ENCODE measurements around the gene ACP3.
A peak's percentile ranks its signal among the peaks of the same experiment; 100 is the strongest.

Gene ACP3

GRCh38 chr3:132315851-132316250 is 1.4 kb upstream of the ACP3 start:
- no peak overlapping the region for H3K27ac ChIP-seq (ENCODE audit: low read depth, low read length)
- no peaks in the 10 kb centered on the region for H3K27me3 ChIP-seq (ENCODE audit: insufficient read depth, low read length)
- no peaks in the 10 kb centered on the region for H3K36me3 ChIP-seq (ENCODE audit: insufficient read depth, low read length)
- H3K4me3 ChIP-seq (ENCODE audit: low read depth, low read length): no peak overlapping the region
- H2AFZ ChIP-seq (ENCODE audit: low read length, unreplicated experiment): no peak overlapping the region
- H3K79me2 ChIP-seq (ENCODE audit: control insufficient read depth, insufficient read depth, low read length, unreplicated experiment): no peaks in the 10 kb centered on the region
- peaks cover 22% of the 10 kb centered on the region for H3K4me1 ChIP-seq (ENCODE audit: control insufficient read depth, insufficient read depth, low read length, unreplicated experiment)

- Histone ChIP-seq H2AFZ (ENCODE audit: low read length, unreplicated experiment) (no peak overlapping the region), H3K36me3 (ENCODE audit: insufficient read depth, low read length) (no peaks in the 10 kb centered on the region), H3K27ac (ENCODE audit: low read depth, low read length) (peak overlapping the region; percentile 67), H3K4me1 (ENCODE audit: control insufficient read depth, insufficient read depth, low read length, unreplicated experiment) (peaks cover 22% of the 10 kb centered on the region), H3K79me2 (ENCODE audit: control insufficient read depth, insufficient read depth, low read length, unreplicated experiment) (no peaks in the 10 kb centered on the region), H3K27me3 (ENCODE audit: insufficient read depth, low read length) (no peaks in the 10 kb centered on the region), H3K4me3 (ENCODE audit: low read depth, low read length) (peak overlapping the region; percentile 66)
These were observed 1.2 kb downstream of the ACP3 start for GRCh38 chr3:132318451-132318850.

GRCh38 chr3:132321304-132321703 is 4.1 kb downstream of the ACP3 start:
- H2AFZ ChIP-seq (ENCODE audit: low read length, unreplicated experiment): no peak overlapping the region
- H3K4me1 ChIP-seq (ENCODE audit: control insufficient read depth, insufficient read depth, low read length, unreplicated experiment): peaks cover 17% of the 10 kb centered on the region
- H3K27me3 ChIP-seq (ENCODE audit: insufficient read depth, low read length): no peaks in the 10 kb centered on the region
- no peaks in the 10 kb centered on the region for H3K36me3 ChIP-seq (ENCODE audit: insufficient read depth, low read length)
- H3K79me2 ChIP-seq (ENCODE audit: control insufficient read depth, insufficient read depth, low read length, unreplicated experiment): no peaks in the 10 kb centered on the region
- no peak overlapping the region for H3K27ac ChIP-seq (ENCODE audit: low read depth, low read length)
- H3K4me3 ChIP-seq (ENCODE audit: low read depth, low read length): no peak overlapping the region

GRCh38 chr3:132325103-132325606 is 7.9 kb downstream of the ACP3 start:
- no peak overlapping the region for H3K27ac ChIP-seq (ENCODE audit: low read depth, low read length)

GRCh38 chr3:132325634-132326033 is 8.4 kb downstream of the ACP3 start:
- no peaks in the 10 kb centered on the region for H3K36me3 ChIP-seq (ENCODE audit: insufficient read depth, low read length)
- no peak overlapping the region for H2AFZ ChIP-seq (ENCODE audit: low read length, unreplicated experiment)
- H3K27me3 ChIP-seq (ENCODE audit: insufficient read depth, low read length): peaks cover 8% of the 10 kb centered on the region; the same call in 1 of the 2 replicates
- H3K4me3 ChIP-seq (ENCODE audit: low read depth, low read length): no peak overlapping the region
- no peaks in the 10 kb centered on the region for H3K79me2 ChIP-seq (ENCODE audit: control insufficient read depth, insufficient read depth, low read length, unreplicated experiment)
- no peaks in the 10 kb centered on the region for H3K4me1 ChIP-seq (ENCODE audit: control insufficient read depth, insufficient read depth, low read length, unreplicated experiment)
- H3K27ac ChIP-seq (ENCODE audit: low read depth, low read length): no peak overlapping the region

More at GRCh38 chr3:132325103-132325606, 7.9 kb downstream of the ACP3 start:
- Histone ChIP-seq H3K36me3 (ENCODE audit: insufficient read depth, low read length) (no peaks in the 10 kb centered on the region), H3K27me3 (ENCODE audit: insufficient read depth, low read length) (peaks cover 8% of the 10 kb centered on the region; the same call in 1 of the 2 replicates), H2AFZ (ENCODE audit: low read length, unreplicated experiment) (no peak overlapping the region), H3K4me3 (ENCODE audit: low read depth, low read length) (no peak overlapping the region), H3K4me1 (ENCODE audit: control insufficient read depth, insufficient read depth, low read length, unreplicated experiment) (no peaks in the 10 kb centered on the region), H3K79me2 (ENCODE audit: control insufficient read depth, insufficient read depth, low read length, unreplicated experiment) (no peaks in the 10 kb centered on the region)

- H3K36me3 ChIP-seq (ENCODE audit: insufficient read depth, low read length): no peaks in the 10 kb centered on the region
- H2AFZ ChIP-seq (ENCODE audit: low read length, unreplicated experiment): no peak overlapping the region
- H3K4me1 ChIP-seq (ENCODE audit: control insufficient read depth, insufficient read depth, low read length, unreplicated experiment): no peaks in the 10 kb centered on the region
- no peak overlapping the region for H3K27ac ChIP-seq (ENCODE audit: low read depth, low read length)
- H3K79me2 ChIP-seq (ENCODE audit: control insufficient read depth, insufficient read depth, low read length, unreplicated experiment): no peaks in the 10 kb centered on the region
- peaks cover 8% of the 10 kb centered on the region; the same call in 1 of the 2 replicates for H3K27me3 ChIP-seq (ENCODE audit: insufficient read depth, low read length)
- no peak overlapping the region for H3K4me3 ChIP-seq (ENCODE audit: low read depth, low read length)
These were observed 9.0 kb downstream of the ACP3 start for GRCh38 chr3:132326251-132326650.

GRCh38 chr3:132332082-132332481 is 14.9 kb downstream of the ACP3 start:
- H3K79me2 ChIP-seq (ENCODE audit: control insufficient read depth, insufficient read depth, low read length, unreplicated experiment): no peaks in the 10 kb centered on the region
- no peak overlapping the region for H2AFZ ChIP-seq (ENCODE audit: low read length, unreplicated experiment)
- no peak overlapping the region for H3K27ac ChIP-seq (ENCODE audit: low read depth, low read length)
- no peak overlapping the region for H3K4me3 ChIP-seq (ENCODE audit: low read depth, low read length)
- H3K27me3 ChIP-seq (ENCODE audit: insufficient read depth, low read length): 0 out of 2 replicates have a peak, but pooled peaks cover 3% of the 10 kb centered on the region
- no peaks in the 10 kb centered on the region for H3K36me3 ChIP-seq (ENCODE audit: insufficient read depth, low read length)
- no peaks in the 10 kb centered on the region for H3K4me1 ChIP-seq (ENCODE audit: control insufficient read depth, insufficient read depth, low read length, unreplicated experiment)

GRCh38 chr3:132332508-132332907 is 15.3 kb downstream of the ACP3 start:
- H3K4me3 ChIP-seq (ENCODE audit: low read depth, low read length): no peak overlapping the region
- 0 out of 2 replicates have a peak, but pooled peaks cover 3% of the 10 kb centered on the region for H3K27me3 ChIP-seq (ENCODE audit: insufficient read depth, low read length)
- H3K36me3 ChIP-seq (ENCODE audit: insufficient read depth, low read length): no peaks in the 10 kb centered on the region
- no peaks in the 10 kb centered on the region for H3K79me2 ChIP-seq (ENCODE audit: control insufficient read depth, insufficient read depth, low read length, unreplicated experiment)
- H3K4me1 ChIP-seq (ENCODE audit: control insufficient read depth, insufficient read depth, low read length, unreplicated experiment): no peaks in the 10 kb centered on the region
- no peak overlapping the region for H2AFZ ChIP-seq (ENCODE audit: low read length, unreplicated experiment)
- H3K27ac ChIP-seq (ENCODE audit: low read depth, low read length): no peak overlapping the region

- Histone ChIP-seq H3K36me3 (ENCODE audit: insufficient read depth, low read length) (no peaks in the 10 kb centered on the region), H3K4me1 (ENCODE audit: control insufficient read depth, insufficient read depth, low read length, unreplicated experiment) (peaks cover 13% of the 10 kb centered on the region), H3K4me3 (ENCODE audit: low read depth, low read length) (no peak overlapping the region), H3K27me3 (ENCODE audit: insufficient read depth, low read length) (no peaks in the 10 kb centered on the region), H3K79me2 (ENCODE audit: control insufficient read depth, insufficient read depth, low read length, unreplicated experiment) (no peaks in the 10 kb centered on the region), H2AFZ (ENCODE audit: low read length, unreplicated experiment) (no peak overlapping the region), H3K27ac (ENCODE audit: low read depth, low read length) (no peak overlapping the region)
These were observed 24.5 kb downstream of the ACP3 start for GRCh38 chr3:132341746-132342145.

GRCh38 chr3:132342183-132342582 is 25.0 kb downstream of the ACP3 start:
- Histone ChIP-seq H3K4me1 (ENCODE audit: control insufficient read depth, insufficient read depth, low read length, unreplicated experiment) (peaks cover 18% of the 10 kb centered on the region), H3K27ac (ENCODE audit: low read depth, low read length) (no peak overlapping the region), H3K4me3 (ENCODE audit: low read depth, low read length) (no peak overlapping the region), H3K27me3 (ENCODE audit: insufficient read depth, low read length) (no peaks in the 10 kb centered on the region), H2AFZ (ENCODE audit: low read length, unreplicated experiment) (no peak overlapping the region), H3K79me2 (ENCODE audit: control insufficient read depth, insufficient read depth, low read length, unreplicated experiment) (no peaks in the 10 kb centered on the region), H3K36me3 (ENCODE audit: insufficient read depth, low read length) (no peaks in the 10 kb centered on the region)

GRCh38 chr3:132342610-132343009 is 25.4 kb downstream of the ACP3 start:
- peak overlapping the region; percentile 52 for H3K4me3 ChIP-seq (ENCODE audit: low read depth, low read length)
- peaks cover 20% of the 10 kb centered on the region for H3K4me1 ChIP-seq (ENCODE audit: control insufficient read depth, insufficient read depth, low read length, unreplicated experiment)
- H3K27me3 ChIP-seq (ENCODE audit: insufficient read depth, low read length): no peaks in the 10 kb centered on the region
- H2AFZ ChIP-seq (ENCODE audit: low read length, unreplicated experiment): peak overlapping the region; percentile 63
- H3K27ac ChIP-seq (ENCODE audit: low read depth, low read length): no peak overlapping the region
- H3K79me2 ChIP-seq (ENCODE audit: control insufficient read depth, insufficient read depth, low read length, unreplicated experiment): no peaks in the 10 kb centered on the region
- no peaks in the 10 kb centered on the region for H3K36me3 ChIP-seq (ENCODE audit: insufficient read depth, low read length)

All from ACC112 (cell line).